SK-N-DZ (cell line): ENCODE data around the gene CSPG4.
"Not testable (repeated sequence)": the region's sequence is repeated elsewhere in the genome, so short reads cannot be mapped to it uniquely, and the experiment has no call there.

Source experiments
- DNase-seq: peaks from one replicate; pipeline ENCODE4 v3.0.0-alpha.2; 2015; ENCODE audit warnings: low spot score

CSPG4 gene

GRCh38 chr15:75725719-75726607 lies 13.3 kb upstream of the CSPG4 start:
- DNase-seq, result no peak

- DNase-seq, result no peak
Observed at GRCh38 chr15:75725006-75725718, 12.5 kb upstream of the CSPG4 start.

- peak; percentile 63 for DNase-seq
Observed at GRCh38 chr15:75723847-75724660, 11.4 kb upstream of the CSPG4 start.

- DNase-seq, result no peak
Observed at GRCh38 chr15:75723171-75723846, 10.7 kb upstream of the CSPG4 start.

GRCh38 chr15:75721923-75722870 lies 9.5 kb upstream of the CSPG4 start:
- no peak for DNase-seq

- no peak for DNase-seq
Observed at GRCh38 chr15:75721480-75721922, 8.9 kb upstream of the CSPG4 start.

- peak; percentile 66 for DNase-seq
Observed at GRCh38 chr15:75720787-75721479, 8.3 kb upstream of the CSPG4 start.

- no peak for DNase-seq
Observed at GRCh38 chr15:75720297-75720696, 7.6 kb upstream of the CSPG4 start.

- no peak for DNase-seq
Observed at GRCh38 chr15:75718328-75718727, 5.7 kb upstream of the CSPG4 start.

GRCh38 chr15:75717001-75717400 lies 4.4 kb upstream of the CSPG4 start:
- DNase-seq, result not testable (repeated sequence)

- not testable (repeated sequence) for DNase-seq
Observed at GRCh38 chr15:75716249-75716950, 3.8 kb upstream of the CSPG4 start.

- not testable (repeated sequence) for DNase-seq
Observed at GRCh38 chr15:75715312-75715832, 2.7 kb upstream of the CSPG4 start.

GRCh38 chr15:75714195-75714594 lies 1.5 kb upstream of the CSPG4 start:
- no peak for DNase-seq

- DNase-seq, result peak; percentile 58
Observed at GRCh38 chr15:75713338-75713895, 769 bp upstream of the CSPG4 start.

- DNase-seq, result not testable (repeated sequence)
Observed at GRCh38 chr15:75711495-75711894, 1.2 kb downstream of the CSPG4 start.

GRCh38 chr15:75710874-75711273 lies 1.8 kb downstream of the CSPG4 start:
- not testable (repeated sequence) for DNase-seq

GRCh38 chr15:75709458-75709857 lies 3.2 kb downstream of the CSPG4 start:
- not testable (repeated sequence) for DNase-seq

- no peak for DNase-seq
Observed at GRCh38 chr15:75706682-75706954, 6.0 kb downstream of the CSPG4 start.
